ENCODE results near the gene ABHD18. TPM values are rescaled to one million over a fixed set of nuclear protein-coding genes. Genes with fewer than 3 reads are reported as not detected.
"Not testable (repeated sequence)": the region's sequence is repeated elsewhere in the genome, so short reads cannot be mapped to it uniquely, and the experiment has no call there.

The ABHD18 gene
- polyA plus RNA-seq, 5 donors = 12.2 to 19.7 (median 16.9) TPM

DNA sequence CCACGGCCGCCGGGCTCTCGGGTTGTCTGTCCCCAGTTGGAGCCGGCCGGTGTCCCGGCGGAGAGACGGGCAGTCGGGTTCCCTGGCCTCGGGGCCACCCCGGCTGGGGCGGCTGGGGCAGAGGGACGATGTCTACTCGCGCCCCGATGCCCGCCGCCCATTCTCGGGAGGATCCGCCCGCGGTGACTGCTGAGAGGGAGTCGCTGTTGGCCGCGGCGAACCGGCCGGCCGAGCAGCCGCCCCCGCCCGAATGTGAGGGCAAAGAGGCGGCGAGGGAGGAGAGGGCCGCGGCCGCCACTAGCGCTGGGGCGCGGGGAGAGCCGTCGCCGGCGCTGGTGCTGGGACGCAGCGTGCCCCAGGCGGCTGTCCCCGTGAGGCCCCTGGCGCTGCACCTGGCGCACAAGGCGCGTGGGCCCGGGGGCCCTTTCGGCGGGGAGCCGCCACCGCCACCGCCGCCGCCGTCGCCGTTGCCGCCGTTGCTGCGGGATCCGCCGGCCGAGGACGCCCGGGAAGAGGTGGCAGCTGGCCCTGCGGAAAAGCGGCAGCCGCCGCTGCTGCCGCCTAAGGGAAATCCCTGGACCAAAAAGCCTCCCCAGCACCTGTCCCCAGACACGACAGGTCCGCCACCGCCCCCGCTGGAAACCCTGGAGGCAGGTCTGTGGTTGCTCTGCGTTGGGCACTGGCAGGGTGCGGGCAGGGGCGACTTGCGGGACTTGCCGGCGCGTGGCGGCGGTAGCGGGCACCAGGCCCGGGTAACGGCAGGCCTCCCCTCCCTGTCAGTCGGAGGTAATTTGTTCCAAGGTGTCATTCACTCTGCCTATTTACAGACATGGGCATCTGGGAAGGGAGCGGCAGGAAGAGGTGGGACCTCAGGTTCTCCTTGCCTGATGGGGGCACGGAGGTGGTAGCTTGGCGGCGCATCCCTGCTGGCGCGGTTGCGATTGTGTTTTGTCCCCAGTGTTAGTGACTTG, 96.6 kb downstream of the ABHD18 start:
- peak; percentile 42 to 61 for DNase-seq

DNA sequence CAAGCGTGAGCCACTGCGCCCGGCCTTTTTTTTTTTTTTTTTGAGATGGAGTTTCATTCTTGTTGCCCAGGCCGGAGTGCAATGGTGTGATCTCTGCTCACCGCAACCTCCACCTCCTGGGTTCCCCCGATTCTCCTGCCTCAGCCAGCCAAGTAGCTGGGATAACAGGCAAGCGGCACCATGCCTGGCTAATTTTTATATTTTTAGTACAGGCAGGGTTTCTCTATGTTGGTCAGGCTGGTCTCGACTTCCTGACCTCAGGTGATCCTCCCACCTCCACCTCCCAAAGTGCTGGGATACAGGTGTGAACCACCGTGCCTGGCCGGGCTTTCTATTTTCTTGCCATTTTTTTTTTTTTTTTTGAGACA, 101.2 kb downstream of the ABHD18 start:
- DNase-seq = not testable (repeated sequence)

DNA sequence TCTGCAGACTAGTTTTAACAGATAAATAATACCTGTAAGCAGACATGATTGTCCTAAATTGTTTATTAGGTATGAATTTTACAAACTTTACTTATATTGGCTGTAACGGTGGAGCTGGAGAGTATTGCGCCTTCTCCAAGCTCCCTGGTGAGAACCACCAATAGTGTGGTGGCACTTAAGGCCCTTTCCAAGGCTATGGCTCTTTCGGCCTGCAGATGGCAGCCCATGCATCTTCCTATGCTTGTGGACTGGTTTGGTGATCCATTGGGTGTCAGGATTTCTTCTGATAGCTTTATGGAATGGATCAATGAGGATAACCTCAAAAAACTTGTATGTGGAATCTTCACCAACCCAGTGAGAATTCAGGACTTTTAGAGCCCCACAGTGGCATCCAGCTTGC, 103.7 kb downstream of the ABHD18 start:
- DNase-seq = no peak

DNA sequence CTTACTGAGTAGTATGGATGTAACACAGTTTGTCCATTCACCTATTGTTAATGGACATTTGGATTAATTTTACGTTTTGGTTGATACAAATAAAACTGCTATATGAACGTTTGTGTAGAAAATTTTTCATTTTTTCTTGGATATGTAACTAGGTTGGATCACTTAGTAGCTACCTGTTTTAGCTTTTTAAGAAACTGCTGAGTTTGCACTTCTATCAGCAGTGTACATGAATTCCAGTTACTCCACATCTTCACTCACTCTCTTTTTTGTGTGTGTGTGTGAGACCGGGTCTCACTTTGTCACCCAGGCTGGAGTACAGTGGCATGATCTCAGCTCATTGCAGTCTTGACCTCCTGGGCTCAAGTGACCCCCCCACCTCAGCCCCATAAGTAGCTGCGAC, 111.3 kb downstream of the ABHD18 start:
- no peak for DNase-seq

Other genes with a start within 250 kb of the ABHD18 start
- gene SLC25A31, start 235.0 kb upstream of the ABHD18 start, polyA plus RNA-seq (ENCODE audit: insufficient read depth in 1 of 5, insufficient read length in 5 of 5, low replicate concordance in 1 of 5) = not detected
- 100 to 1,000 TPM in 1 of 5 donors, 1 to 10 TPM in 4; 5.9 to 244 (median 6.2) TPM for gene HSPA4L, start 183.1 kb upstream of the ABHD18 start, polyA plus RNA-seq (ENCODE audit: insufficient read depth in 1 of 5, insufficient read length in 5 of 5, low replicate concordance in 1 of 5)
- 10 to 100 TPM; 14.7 to 43.2 (median 24.0) TPM for gene PLK4, start 84.5 kb upstream of the ABHD18 start, polyA plus RNA-seq (ENCODE audit: insufficient read depth in 1 of 5, insufficient read length in 5 of 5, low replicate concordance in 1 of 5)
- gene MFSD8, start 233 bp upstream of the ABHD18 start, polyA plus RNA-seq (ENCODE audit: insufficient read depth in 1 of 5, insufficient read length in 5 of 5, low replicate concordance in 1 of 5) = 10 to 100 TPM; 25.2 to 40.6 (median 28.2) TPM
- 10 to 100 TPM; 14.1 to 18.1 (median 16.7) TPM for gene LARP1B, start 95.9 kb downstream of the ABHD18 start, polyA plus RNA-seq (ENCODE audit: insufficient read depth in 1 of 5, insufficient read length in 5 of 5, low replicate concordance in 1 of 5)